Hematopoietic multipotent progenitor cell treated with erythropoietin and hydrocortisone succinate and interleukin-3 and kit ligand, for 6 days (in vitro differentiated cells): Measurements from ENCODE around the gene IMP4.

ENCODE experiments used
- DNase-seq: peaks from one replicate; pipeline ENCODE4 v3.0.0-alpha.2; 2015

Gene IMP4

GRCh38 chr2:130378898-130379214, 36.2 kb downstream of the IMP4 start:
- no peak for DNase-seq

- peak; percentile 88 for DNase-seq
These were observed 37.6 kb downstream of the IMP4 start for GRCh38 chr2:130380096-130380934.

GRCh38 chr2:130381145-130381544, 38.4 kb downstream of the IMP4 start:
- no peak for DNase-seq

- no peak for DNase-seq
These were observed 38.9 kb downstream of the IMP4 start for GRCh38 chr2:130381619-130382018.

GRCh38 chr2:130382313-130382917, 39.7 kb downstream of the IMP4 start:
- no peak for DNase-seq

- no peak for DNase-seq
These were observed 43.0 kb downstream of the IMP4 start for GRCh38 chr2:130385709-130386108.

DNA sequence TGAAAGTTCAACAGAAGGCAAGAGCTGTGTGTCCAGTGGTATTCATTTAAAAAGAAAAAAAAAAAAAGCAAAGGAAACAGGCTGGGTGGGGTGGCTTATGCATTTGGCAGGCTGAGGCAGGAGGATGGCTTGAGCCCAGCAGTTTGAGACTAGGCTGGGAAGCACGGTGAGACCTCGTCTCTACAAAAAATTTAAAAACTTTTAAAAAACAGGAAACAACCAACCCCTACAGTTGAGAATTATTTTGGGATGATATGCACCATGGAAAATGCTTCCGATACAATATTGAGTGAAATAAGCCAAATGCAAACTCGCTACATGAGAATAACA, 44.3 kb downstream of the IMP4 start:
- no peak for DNase-seq

DNA sequence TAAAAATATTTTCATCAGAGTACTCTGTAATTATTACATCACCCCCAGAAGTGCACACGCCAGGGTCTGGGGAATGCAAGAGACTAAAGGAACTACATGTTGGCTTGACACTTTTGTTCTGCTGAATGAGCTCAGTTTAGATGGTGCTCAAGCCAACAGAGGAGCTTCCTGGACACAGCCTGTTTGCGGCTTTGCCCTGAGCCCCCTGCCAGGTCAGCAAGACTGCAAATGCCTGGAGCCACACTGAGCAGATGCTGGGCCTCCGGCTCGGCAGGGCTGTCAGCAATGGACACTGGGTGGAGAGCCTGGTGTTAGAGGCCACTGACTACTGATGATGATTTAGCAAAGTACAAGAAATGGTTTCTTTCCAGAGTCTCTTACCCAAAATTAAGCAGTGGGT, 45.1 kb downstream of the IMP4 start:
- no peak for DNase-seq

DNA sequence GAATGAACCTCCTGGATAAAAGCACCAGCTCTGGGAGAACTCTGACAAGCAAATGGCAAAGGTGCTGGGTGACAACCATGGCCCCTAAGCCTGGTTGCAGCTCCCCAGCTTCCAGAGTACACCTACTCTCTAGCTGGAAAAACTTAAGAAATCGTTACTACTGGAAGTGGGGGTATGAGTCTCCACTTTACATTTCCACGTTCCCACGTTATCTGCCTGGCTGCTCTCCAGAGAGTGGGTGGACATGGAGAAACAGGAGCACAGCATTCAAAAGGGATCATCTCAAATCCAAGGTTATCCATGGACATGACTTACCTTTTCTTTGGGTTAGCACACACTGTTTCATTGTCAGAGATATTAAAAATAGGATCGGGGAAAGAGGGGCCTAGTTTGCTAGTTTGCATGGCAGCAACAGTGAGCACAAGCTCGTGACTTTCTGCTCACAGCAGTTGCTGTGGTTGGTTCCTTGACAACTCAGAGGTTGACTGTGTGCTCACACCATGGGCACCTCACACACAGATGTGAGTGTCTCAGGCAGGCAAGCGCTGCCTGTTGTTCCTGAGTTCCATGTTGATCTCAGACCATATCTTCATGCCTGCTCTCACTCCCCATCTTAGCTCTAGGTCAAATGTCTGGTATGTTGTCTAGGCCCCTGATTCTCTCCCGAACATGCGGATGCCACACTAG, 45.7 kb downstream of the IMP4 start:
- no peak for DNase-seq

DNA sequence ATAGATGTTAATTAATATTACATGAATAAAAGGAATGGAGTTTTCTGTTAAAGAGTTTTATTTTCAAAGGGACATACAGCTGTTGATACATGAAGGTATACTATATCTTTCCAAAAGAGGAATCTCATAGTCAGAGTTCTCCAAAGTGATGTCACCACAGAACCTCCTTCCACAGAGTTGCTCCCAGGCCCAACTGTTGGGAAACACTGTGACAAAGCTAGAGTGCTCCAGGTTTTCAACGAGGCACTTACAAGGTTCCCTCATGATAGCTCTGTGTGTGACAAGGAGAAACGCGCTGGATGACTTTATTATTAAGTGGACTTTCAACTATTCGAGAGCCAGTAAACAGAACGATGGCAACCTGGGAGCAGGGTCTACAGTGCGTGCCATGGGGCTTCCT, 46.7 kb downstream of the IMP4 start:
- DNase-seq, result no peak

DNA sequence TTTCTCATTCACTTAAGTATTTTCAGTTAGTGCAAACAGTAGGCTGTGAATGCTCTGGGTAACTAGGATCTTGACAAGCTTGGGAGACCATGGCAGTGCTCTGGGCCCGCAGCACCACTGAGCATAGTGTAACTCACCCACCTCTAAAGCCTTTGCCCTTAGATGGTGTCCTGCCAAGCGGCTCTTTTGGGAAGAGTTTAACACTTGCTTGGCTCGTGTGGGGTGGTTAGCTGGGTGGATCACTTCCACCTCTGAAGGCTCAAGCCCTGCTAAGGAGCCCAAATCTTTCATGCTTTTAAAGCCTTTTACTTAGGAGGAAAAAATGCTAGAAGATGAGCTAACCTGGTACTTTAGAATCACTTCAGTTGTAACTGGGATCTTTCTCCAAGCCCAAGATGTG, 47.1 kb downstream of the IMP4 start:
- no peak for DNase-seq

DNA sequence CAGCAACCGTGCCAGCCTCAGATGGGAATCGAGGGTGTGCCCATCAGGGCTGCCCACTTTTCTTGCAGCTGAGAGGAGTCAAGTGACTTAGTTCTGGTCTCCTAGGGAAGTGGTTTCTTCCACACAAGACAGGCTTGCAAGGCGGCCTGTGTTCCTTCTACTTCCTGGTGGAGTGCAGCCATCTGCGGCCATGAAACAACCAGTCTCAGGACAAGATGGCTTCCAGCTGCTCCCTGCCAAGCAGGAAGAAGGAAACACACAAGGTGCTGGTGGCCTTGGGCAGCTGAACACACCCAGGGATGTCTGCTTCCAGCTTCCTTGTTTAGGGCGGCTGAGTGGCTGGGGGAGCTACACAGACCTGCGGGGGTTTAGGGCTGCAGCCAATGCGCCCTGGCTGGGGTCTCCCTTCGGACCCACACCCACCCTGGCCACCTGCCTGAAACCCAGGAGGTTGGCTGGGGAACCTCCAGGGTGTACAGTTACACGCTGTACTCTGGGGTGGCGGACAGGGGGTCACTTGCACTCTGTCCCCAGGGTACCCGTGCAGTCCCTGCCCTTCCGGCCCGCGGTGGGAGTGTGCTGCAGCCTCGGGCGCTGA, 47.9 kb downstream of the IMP4 start:
- no peak for DNase-seq

- DNase-seq, result peak; percentile 89
These were observed 48.6 kb downstream of the IMP4 start for GRCh38 chr2:130391058-130391871.

DNA sequence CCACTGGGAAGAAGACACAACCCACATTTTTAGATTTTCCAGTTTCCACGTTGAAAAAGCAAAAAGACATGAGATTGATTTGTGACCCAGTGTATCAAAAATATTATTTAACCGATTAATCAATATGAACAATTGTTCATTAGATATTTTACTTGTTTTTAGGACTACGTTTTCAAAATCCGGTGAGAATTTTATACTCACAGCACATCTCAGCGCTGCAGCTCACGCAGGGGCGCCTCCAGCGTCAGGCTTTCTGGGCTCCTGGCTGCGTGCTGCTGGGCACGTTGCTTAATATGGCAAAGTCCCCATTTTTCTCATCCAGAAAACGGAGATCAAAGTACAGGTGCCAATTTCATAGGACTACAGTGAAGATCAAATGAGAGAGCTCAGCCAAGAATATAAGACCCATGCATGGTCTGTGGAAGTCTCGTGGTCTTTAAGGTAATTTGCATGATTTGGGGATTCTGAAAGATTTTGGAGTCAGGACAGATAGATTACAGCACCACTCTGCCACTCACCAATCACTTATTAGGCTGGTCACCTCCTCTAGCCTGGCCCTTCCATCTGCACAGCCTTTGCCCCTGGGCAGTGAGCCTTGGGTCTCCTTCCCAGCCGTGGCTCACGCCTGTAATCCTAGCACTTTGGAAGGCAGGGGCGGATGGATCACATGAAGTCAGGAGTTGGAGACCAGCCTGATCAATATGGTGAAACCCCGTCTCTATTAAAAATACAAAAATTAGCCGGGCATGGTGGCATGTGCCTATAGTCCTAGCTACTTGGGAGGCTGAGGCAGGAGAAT, 49.4 kb downstream of the IMP4 start:
- peak; percentile 36 for DNase-seq

DNA sequence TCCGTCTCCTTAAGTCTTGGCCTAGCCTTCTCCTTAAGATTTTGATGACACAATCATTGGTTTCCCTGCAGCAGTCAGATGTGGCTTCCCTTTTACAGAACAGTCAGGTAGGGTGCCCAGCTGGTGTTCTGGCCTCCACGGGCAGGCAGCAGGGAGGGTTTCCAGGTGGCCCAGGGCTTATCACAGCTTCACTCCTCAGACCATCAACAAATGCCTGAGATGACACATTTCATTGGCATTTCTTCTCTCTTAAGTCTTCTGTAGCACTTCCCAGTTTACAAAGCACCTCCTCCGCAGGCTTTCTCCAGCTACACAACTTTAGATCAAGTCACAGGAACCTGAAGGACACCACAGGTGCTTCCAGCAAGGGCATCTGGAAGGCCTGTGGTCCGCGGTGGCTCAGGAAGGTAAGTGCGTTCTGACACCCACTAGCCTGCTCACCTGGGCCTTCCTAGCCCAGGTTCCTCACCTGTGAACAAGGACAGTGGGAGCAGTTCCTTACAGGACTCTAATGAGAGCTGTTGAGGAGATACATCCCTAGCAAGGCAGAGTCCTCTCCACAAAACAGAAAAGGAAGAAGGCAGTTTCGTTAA, 50.7 kb downstream of the IMP4 start:
- DNase-seq, result no peak
